SK-N-SH treated with all-trans-retinoic acid at 6 μM for 48 hours (cell line): ENCODE results near the gene TTC28.

Experiments used
- ATAC-seq: fragments of 200-7000 bp; cut with Tn5 transposase; 3 replicates; pipeline ENCODE4 v1.9.1; 2020; ENCODE audit warnings: mild to moderate bottlenecking, moderate library complexity
- ARNTL ChIP-seq: fragments of 450-650 bp; formaldehyde crosslinking; IDR thresholded peaks from 2 replicates; pipeline ENCODE4 v1.5.0; 2020; ENCODE audit warnings: low read depth, mild to moderate bottlenecking, moderate library complexity, borderline replicate concordance
- BACH2 ChIP-seq: fragments of 250-450 bp; sonication (Bioruptor Pico); IDR thresholded peaks from 2 replicates; pipeline ENCODE4 v1.9.0; 2021; ENCODE audit warnings: mild to moderate bottlenecking, borderline replicate concordance
- CREB5 ChIP-seq: fragments of 250-450 bp; sonication (Bioruptor Pico); IDR thresholded peaks from 2 replicates; pipeline ENCODE4 v1.5.1; 2020; ENCODE audit warnings: low read depth, mild to moderate bottlenecking, moderate library complexity
- CSDC2 ChIP-seq: fragments of 250-450 bp; sonication (Bioruptor Pico); IDR thresholded peaks from 2 replicates; pipeline ENCODE4 v1.5.0; 2020; ENCODE audit warnings: mild to moderate bottlenecking, moderate library complexity
- CSRNP3 ChIP-seq: fragments of 250-450 bp; sonication (Bioruptor Pico); IDR thresholded peaks from 2 replicates; pipeline ENCODE4 v1.5.1; 2021; ENCODE audit warnings: mild to moderate bottlenecking, moderate library complexity
- ESRRG ChIP-seq: fragments of 250-450 bp; sonication (Bioruptor Pico); IDR thresholded peaks from 2 replicates; pipeline ENCODE4 v1.6.1; 2021; ENCODE audit warnings: mild to moderate bottlenecking
- GLIS3 ChIP-seq: fragments of 250-450 bp; sonication (Bioruptor Pico); IDR thresholded peaks from 2 replicates; pipeline ENCODE4 v1.5.0; 2020; ENCODE audit warnings: mild to moderate bottlenecking, moderate library complexity
- ISL1 ChIP-seq: fragments of 250-450 bp; sonication (Bioruptor Pico); IDR thresholded peaks from 2 replicates; pipeline ENCODE4 v2.1.2; 2022; ENCODE audit warnings: mild to moderate bottlenecking, moderate library complexity
- PATZ1 ChIP-seq: fragments of 250-450 bp; sonication (Bioruptor Pico); IDR thresholded peaks from 2 replicates; pipeline ENCODE4 v1.8.0; 2020; ENCODE audit warnings: mild to moderate bottlenecking, moderate library complexity, borderline replicate concordance
- POU6F1 ChIP-seq: fragments of 250-450 bp; sonication (Bioruptor Pico); IDR thresholded peaks from 2 replicates; pipeline ENCODE4 v1.8.0; 2021; ENCODE audit warnings: low read depth, mild to moderate bottlenecking, moderate library complexity, borderline replicate concordance
- PPARA ChIP-seq: fragments of 250-450 bp; sonication (Bioruptor Pico); IDR thresholded peaks from 2 replicates; pipeline ENCODE4 v1.5.0; 2020; ENCODE audit warnings: mild to moderate bottlenecking, borderline replicate concordance
- RARB ChIP-seq: fragments of 250-450 bp; sonication (Bioruptor Pico); IDR thresholded peaks from 2 replicates; pipeline ENCODE4 v1.8.0; 2021; ENCODE audit warnings: mild to moderate bottlenecking, moderate library complexity
- SNAI2 ChIP-seq: fragments of 250-450 bp; sonication (Bioruptor Pico); IDR thresholded peaks from 2 replicates; pipeline ENCODE4 v1.5.0; 2020; ENCODE audit warnings: mild to moderate bottlenecking, moderate library complexity
- TOX ChIP-seq: fragments of 250-450 bp; sonication (Bioruptor Pico); IDR thresholded peaks from 2 replicates; pipeline ENCODE4 v1.8.0; 2021; ENCODE audit warnings: mild to moderate bottlenecking, moderate library complexity, borderline replicate concordance
- TSHZ2 ChIP-seq: fragments of 250-450 bp; sonication (Bioruptor Pico); IDR thresholded peaks from 2 replicates; pipeline ENCODE4 v1.5.0; 2020; ENCODE audit warnings: mild to moderate bottlenecking, moderate library complexity
- ZC3H10 ChIP-seq: fragments of 250-450 bp; sonication (Bioruptor Pico); IDR thresholded peaks from 2 replicates; pipeline ENCODE4 v1.5.1; 2021; ENCODE audit warnings: mild to moderate bottlenecking, moderate library complexity
- ZFP3 ChIP-seq: fragments of 250-450 bp; sonication (Bioruptor Pico); IDR thresholded peaks from 2 replicates; pipeline ENCODE4 v1.5.0; 2020; ENCODE audit warnings: mild to moderate bottlenecking, moderate library complexity
- ZFP30 ChIP-seq: fragments of 450-650 bp; formaldehyde crosslinking; IDR thresholded peaks from 2 replicates; pipeline ENCODE4 v1.5.0; 2022; ENCODE audit warnings: mild to moderate bottlenecking, moderate library complexity
- ZNF565 ChIP-seq: fragments of 450-650 bp; formaldehyde crosslinking; conservative IDR thresholded peaks from 2 replicates; pipeline ENCODE4 v1.5.0; 2020; ENCODE audit warnings: low read depth, mild to moderate bottlenecking, moderate library complexity
- ZNF70 ChIP-seq: fragments of 450-650 bp; formaldehyde crosslinking; IDR thresholded peaks from 2 replicates; pipeline ENCODE4 v1.5.0; 2020; ENCODE audit warnings: mild to moderate bottlenecking, moderate library complexity
- ZNF8 ChIP-seq: fragments of 450-650 bp; formaldehyde crosslinking; IDR thresholded peaks from 2 replicates; pipeline ENCODE4 v1.5.0; 2020; ENCODE audit warnings: mild to moderate bottlenecking, moderate library complexity

The TTC28 gene

GRCh38 chr22:28297504-28297903 lies 382.1 kb downstream of the TTC28 start (continued):
- TF ChIP-seq PATZ1 = no peak

- no peak for ATAC-seq
- no peak for TF ChIP-seq ZFP30
- TF ChIP-seq ZNF8 (CRISPR knock-in tag) = no peak
- TF ChIP-seq ZNF70 (CRISPR knock-in tag) = no peak
- TF ChIP-seq TOX (CRISPR knock-in tag) = no peak
- TF ChIP-seq SNAI2 (CRISPR knock-in tag) = no peak
- no peak for TF ChIP-seq ZFP3 (CRISPR knock-in tag)
- TF ChIP-seq CREB5 (CRISPR knock-in tag) = no peak
- TF ChIP-seq ARNTL (CRISPR knock-in tag) = no peak
- no peak for TF ChIP-seq CSDC2
- TF ChIP-seq BACH2 = no peak
- no peak for TF ChIP-seq ESRRG (CRISPR knock-in tag)
- no peak for TF ChIP-seq ZNF565 (CRISPR knock-in tag)
- TF ChIP-seq PPARA = no peak
- no peak for TF ChIP-seq RARB
- TF ChIP-seq ISL1 (CRISPR knock-in tag) = no peak
- no peak for TF ChIP-seq GLIS3 (CRISPR knock-in tag)
- TF ChIP-seq PATZ1 = no peak
- TF ChIP-seq POU6F1 = no peak
- TF ChIP-seq ZC3H10 (CRISPR knock-in tag) = no peak
- TF ChIP-seq TSHZ2 (CRISPR knock-in tag) = no peak
These were observed 383.2 kb downstream of the TTC28 start for GRCh38 chr22:28296452-28296851.

GRCh38 chr22:28283068-28283654 lies 396.5 kb downstream of the TTC28 start:
- peak; percentile 51 for ATAC-seq

More at GRCh38 chr22:28283068-28283654, 396.5 kb downstream of the TTC28 start:
- TF ChIP-seq ISL1 (CRISPR knock-in tag) (peak; percentile 68; the same call in 1 of the 2 replicates), ZNF70 (CRISPR knock-in tag) (no peak), ZFP30 (no peak), RARB (no peak), CSRNP3 (CRISPR knock-in tag) (no peak), ZFP3 (CRISPR knock-in tag) (no peak), TOX (CRISPR knock-in tag) (no peak), CREB5 (CRISPR knock-in tag) (peak; percentile 59; the same call in 1 of the 2 replicates), ARNTL (CRISPR knock-in tag) (no peak), ESRRG (CRISPR knock-in tag) (no peak), PPARA (no peak), SNAI2 (CRISPR knock-in tag) (peak; percentile 33; the same call in 1 of the 2 replicates)
